Measurements from ENCODE around the gene APOM. TPM values are rescaled to one million over a fixed set of nuclear protein-coding genes. Genes with fewer than 3 reads are reported as not detected.
A peak's percentile ranks its signal among the peaks of the same experiment; 100 is the strongest.

Gene APOM
- polyA plus RNA-seq, 4 donors, result 10.1 to 106 (median 83.8) TPM

- DNase-seq (ENCODE audit: low read depth in 4 of 4, low spot score in 3 of 4), result no peak
Observed at GRCh38 chr6:31701666-31702404, 46.1 kb downstream of the APOM start.

GRCh38 chr6:31702405-31702818 lies 46.7 kb downstream of the APOM start:
- no peak for DNase-seq (ENCODE audit: low read depth in 4 of 4, low spot score in 3 of 4)

GRCh38 chr6:31702819-31703716 lies 47.4 kb downstream of the APOM start, which contains the start of gene ABHD16A:
Gene ABHD16A, minus strand, starts transcription at chr6:31703324. Its CDS starts 43 bp downstream, at chr6:31703281.
- peak; percentile 97 to 99 (median 98) for DNase-seq (ENCODE audit: low read depth in 4 of 4, low spot score in 3 of 4)

- DNase-seq (ENCODE audit: low read depth in 4 of 4, low spot score in 3 of 4), result no peak
Observed at GRCh38 chr6:31705931-31706330, 50.2 kb downstream of the APOM start.

GRCh38 chr6:31706599-31706998 lies 50.9 kb downstream of the APOM start, which contains the start of gene LY6G6F:
Gene LY6G6F, plus strand, starts transcription at chr6:31706866. Its CDS starts 41 bp downstream, at chr6:31706907.
- no peak for DNase-seq (ENCODE audit: low read depth in 4 of 4, low spot score in 3 of 4)

GRCh38 chr6:31707701-31708100 lies 52.0 kb downstream of the APOM start:
- DNase-seq (ENCODE audit: low read depth in 4 of 4, low spot score in 3 of 4), result no peak

Other genes with a start within 250 kb of the APOM start
- 1 to 10 TPM in 3 of 4 donors, under 1 TPM in 1; 0.49 to 2.3 (median 1.0) TPM for gene MICB, start 157.7 kb upstream of the APOM start, polyA plus RNA-seq (ENCODE audit: insufficient read length in 4 of 4)
- gene MCCD1, start 126.9 kb upstream of the APOM start, polyA plus RNA-seq (ENCODE audit: insufficient read length in 4 of 4), result 10 to 100 TPM in 3 of 4 donors, under 1 TPM in 1; 0.27 to 18.6 (median 12.8) TPM
- gene DDX39B, start 113.9 kb upstream of the APOM start, polyA plus RNA-seq (ENCODE audit: insufficient read length in 4 of 4), result 100 to 1,000 TPM; 448 to 682 (median 553) TPM
- gene ATP6V1G2, start 109.3 kb upstream of the APOM start, polyA plus RNA-seq (ENCODE audit: insufficient read length in 4 of 4), result 1 to 10 TPM; 4.8 to 9.4 (median 6.4) TPM
- 10 to 100 TPM; 18.3 to 28.7 (median 19.7) TPM for gene NFKBIL1, start 108.3 kb upstream of the APOM start, polyA plus RNA-seq (ENCODE audit: insufficient read length in 4 of 4)
- gene LTA, start 83.6 kb upstream of the APOM start, polyA plus RNA-seq (ENCODE audit: insufficient read length in 4 of 4), result under 1 TPM; 0.23 to 0.43 (median 0.36) TPM
- 1 to 10 TPM in 1 of 4 donors, under 1 TPM in 2, not detected in 1; 0.23 to 2.5 (median 0.29) TPM for gene TNF, start 80.3 kb upstream of the APOM start, polyA plus RNA-seq (ENCODE audit: insufficient read length in 4 of 4)
- 1 to 10 TPM in 3 of 4 donors, under 1 TPM in 1; 0.66 to 2.0 (median 1.6) TPM for gene LTB, start 73.5 kb upstream of the APOM start, polyA plus RNA-seq (ENCODE audit: insufficient read length in 4 of 4)
- gene LST1, start 69.6 kb upstream of the APOM start, polyA plus RNA-seq (ENCODE audit: insufficient read length in 4 of 4), result 10 to 100 TPM in 1 of 4 donors, 1 to 10 TPM in 3; 4.6 to 10.3 (median 4.9) TPM
- under 1 TPM in 2 of 4 donors, not detected in 2; 0.17 to 0.20 TPM for gene NCR3, start 62.9 kb upstream of the APOM start, polyA plus RNA-seq (ENCODE audit: insufficient read length in 4 of 4)
- gene AIF1, start 40.7 kb upstream of the APOM start, polyA plus RNA-seq (ENCODE audit: insufficient read length in 4 of 4), result 10 to 100 TPM; 43.3 to 77.0 (median 73.6) TPM
- gene PRRC2A, start 35.2 kb upstream of the APOM start, polyA plus RNA-seq (ENCODE audit: insufficient read length in 4 of 4), result 100 to 1,000 TPM; 143 to 224 (median 174) TPM
- gene BAG6, start 3.2 kb upstream of the APOM start, polyA plus RNA-seq (ENCODE audit: insufficient read length in 4 of 4), result 100 to 1,000 TPM; 186 to 278 (median 241) TPM
- gene C6orf47, start 4.9 kb downstream of the APOM start, polyA plus RNA-seq (ENCODE audit: insufficient read length in 4 of 4), result 10 to 100 TPM; 15.8 to 21.1 (median 19.0) TPM
- gene GPANK1, start 9.1 kb downstream of the APOM start, polyA plus RNA-seq (ENCODE audit: insufficient read length in 4 of 4), result 10 to 100 TPM; 16.8 to 28.9 (median 24.9) TPM
- gene CSNK2B, start 10.2 kb downstream of the APOM start, polyA plus RNA-seq (ENCODE audit: insufficient read length in 4 of 4), result 100 to 1,000 TPM; 184 to 243 (median 239) TPM
- 10 to 100 TPM; 16.6 to 28.7 (median 20.9) TPM for gene LY6G5B, start 14.1 kb downstream of the APOM start, polyA plus RNA-seq (ENCODE audit: insufficient read length in 4 of 4)
- gene LY6G5C, start 25.2 kb downstream of the APOM start, polyA plus RNA-seq (ENCODE audit: insufficient read length in 4 of 4), result 1 to 10 TPM; 1.6 to 5.9 (median 2.6) TPM
- gene ABHD16A, start 47.4 kb downstream of the APOM start, polyA plus RNA-seq (ENCODE audit: insufficient read length in 4 of 4), result 10 to 100 TPM; 50.1 to 67.5 (median 55.9) TPM
- gene LY6G6F, start 51.0 kb downstream of the APOM start, polyA plus RNA-seq (ENCODE audit: insufficient read length in 4 of 4), result 1 to 10 TPM in 1 of 4 donors, under 1 TPM in 2, not detected in 1; 0.30 to 1.5 (median 0.52) TPM
- gene LY6G6D, start 59.5 kb downstream of the APOM start, polyA plus RNA-seq (ENCODE audit: insufficient read length in 4 of 4), result not detected
- gene LY6G6C, start 65.9 kb downstream of the APOM start, polyA plus RNA-seq (ENCODE audit: insufficient read length in 4 of 4), result under 1 TPM in 3 of 4 donors, not detected in 1; 0.45 to 0.74 (median 0.63) TPM
- 1 to 10 TPM; 1.1 to 2.9 (median 1.4) TPM for gene MPIG6B, start 67.5 kb downstream of the APOM start, polyA plus RNA-seq (ENCODE audit: insufficient read length in 4 of 4)
- gene DDAH2, start 73.4 kb downstream of the APOM start, polyA plus RNA-seq (ENCODE audit: insufficient read length in 4 of 4), result 100 to 1,000 TPM; 150 to 213 (median 182) TPM
- 100 to 1,000 TPM; 201 to 309 (median 278) TPM for gene CLIC1, start 80.6 kb downstream of the APOM start, polyA plus RNA-seq (ENCODE audit: insufficient read length in 4 of 4)
- 10 to 100 TPM; 14.2 to 51.0 (median 25.2) TPM for gene MSH5, start 84.1 kb downstream of the APOM start, polyA plus RNA-seq (ENCODE audit: insufficient read length in 4 of 4)
- gene SAPCD1, start 106.8 kb downstream of the APOM start, polyA plus RNA-seq (ENCODE audit: insufficient read length in 4 of 4), result 10 to 100 TPM in 2 of 4 donors, 1 to 10 TPM in 2; 2.7 to 13.0 (median 7.9) TPM
- gene VWA7, start 121.4 kb downstream of the APOM start, polyA plus RNA-seq (ENCODE audit: insufficient read length in 4 of 4), result 10 to 100 TPM in 1 of 4 donors, 1 to 10 TPM in 3; 1.5 to 11.1 (median 5.5) TPM
- 10 to 100 TPM; 42.7 to 67.9 (median 60.0) TPM for gene VARS1, start 139.9 kb downstream of the APOM start, polyA plus RNA-seq (ENCODE audit: insufficient read length in 4 of 4)
- gene LSM2, start 151.1 kb downstream of the APOM start, polyA plus RNA-seq (ENCODE audit: insufficient read length in 4 of 4), result 10 to 100 TPM; 71.4 to 84.9 (median 84.3) TPM
- gene HSPA1L, start 159.4 kb downstream of the APOM start, polyA plus RNA-seq (ENCODE audit: insufficient read length in 4 of 4), result 1 to 10 TPM; 3.1 to 4.4 (median 3.7) TPM
- gene HSPA1A, start 159.6 kb downstream of the APOM start, polyA plus RNA-seq (ENCODE audit: insufficient read length in 4 of 4), result 100 to 1,000 TPM in 3 of 4 donors, 10 to 100 TPM in 1; 88.1 to 159 (median 116) TPM
- 100 to 1,000 TPM; 111 to 507 (median 160) TPM for gene HSPA1B, start 171.8 kb downstream of the APOM start, polyA plus RNA-seq (ENCODE audit: insufficient read length in 4 of 4)
- 10 to 100 TPM; 23.9 to 77.5 (median 69.9) TPM for gene NEU1, start 206.9 kb downstream of the APOM start, polyA plus RNA-seq (ENCODE audit: insufficient read length in 4 of 4)
- 10 to 100 TPM in 3 of 4 donors, 1 to 10 TPM in 1; 2.4 to 53.4 (median 41.4) TPM for gene SLC44A4, start 223.1 kb downstream of the APOM start, polyA plus RNA-seq (ENCODE audit: insufficient read length in 4 of 4)
- 10 to 100 TPM; 69.0 to 99.0 (median 77.6) TPM for gene EHMT2, start 241.8 kb downstream of the APOM start, polyA plus RNA-seq (ENCODE audit: insufficient read length in 4 of 4)
- gene ZBTB12, start 246.2 kb downstream of the APOM start, polyA plus RNA-seq (ENCODE audit: insufficient read length in 4 of 4), result 10 to 100 TPM; 17.7 to 28.9 (median 22.0) TPM

All from left renal pelvis (tissue), 4 donors.